Renal pelvis (tissue), 12 donors: ENCODE results near the gene ARSK. TPM values are rescaled to one million over a fixed set of nuclear protein-coding genes. Genes with fewer than 3 reads are reported as not detected.

Experiments used
- DNase-seq: peaks from one replicate; pipeline ENCODE4 v3.0.0-alpha.2; 2013
- long read RNA-seq, 16 experiments: transcript quantifications; one replicate each; lab custom pipeline, GENCODE V29; 2026
- polyA plus RNA-seq, 3 donors: library from polyadenylated mRNA; unstranded; fragments of 120-200 nt; gene quantifications; one replicate each; pipeline ENCODE4 v1.2.1, GENCODE V29; 2013; ENCODE audit not compliant: insufficient read length in 3 of 3

ARSK gene
- 10 to 100 TPM; 10.6 to 13.6 (median 11.7) TPM for polyA plus RNA-seq
- long read RNA-seq, donor 1, transcript ARSK-201 (8 exons, 3,354 nt), result major isoform, 5 of 19 reads
- long read RNA-seq, donor 1, partial matches to known transcripts, result 13 of 19 reads
- long read RNA-seq, donor 1, other reads (novel, unspliced or antisense), result 0 of 19 reads
- long read RNA-seq, donor 2, partial matches to known transcripts, result 13 of 14 reads
- long read RNA-seq, donor 2, other reads (novel, unspliced or antisense), result 0 of 14 reads
- long read RNA-seq, donor 3, partial matches to known transcripts, result 9 of 12 reads
- long read RNA-seq, donor 3, other reads (novel, unspliced or antisense), result 0 of 12 reads
- long read RNA-seq, donor 4, partial matches to known transcripts, result 10 of 12 reads
- long read RNA-seq, donor 4, other reads (novel, unspliced or antisense), result 0 of 12 reads
- long read RNA-seq, donor 5, result 0 reads
- long read RNA-seq, donor 6, partial matches to known transcripts, result 22 of 24 reads
- long read RNA-seq, donor 6, other reads (novel, unspliced or antisense), result 0 of 24 reads
- long read RNA-seq, donor 7, partial matches to known transcripts, result 0 of 5 reads
- long read RNA-seq, donor 7, other reads (novel, unspliced or antisense), result 0 of 5 reads
- long read RNA-seq, donor 8, partial matches to known transcripts, result 6 of 7 reads
- long read RNA-seq, donor 8, other reads (novel, unspliced or antisense), result 0 of 7 reads
- long read RNA-seq, donor 9, partial matches to known transcripts, result 5 of 8 reads
- long read RNA-seq, donor 9, other reads (novel, unspliced or antisense), result 0 of 8 reads
- long read RNA-seq, donor 10, partial matches to known transcripts, result 0 of 1 reads
- long read RNA-seq, donor 10, other reads (novel, unspliced or antisense), result 0 of 1 reads
- long read RNA-seq, donor 11, partial matches to known transcripts, result 0 of 3 reads
- long read RNA-seq, donor 11, other reads (novel, unspliced or antisense), result 0 of 3 reads
- long read RNA-seq, donor 12, partial matches to known transcripts, result 21 of 25 reads
- long read RNA-seq, donor 12, other reads (novel, unspliced or antisense), result 0 of 25 reads
- long read RNA-seq, donor 13, partial matches to known transcripts, result 15 of 15 reads
- long read RNA-seq, donor 13, other reads (novel, unspliced or antisense), result 0 of 15 reads
- long read RNA-seq, donor 14, partial matches to known transcripts, result 18 of 20 reads
- long read RNA-seq, donor 14, other reads (novel, unspliced or antisense), result 0 of 20 reads
- long read RNA-seq, donor 15, partial matches to known transcripts, result 18 of 23 reads
- long read RNA-seq, donor 15, other reads (novel, unspliced or antisense), result 0 of 23 reads
- long read RNA-seq, donor 16, partial matches to known transcripts, result 22 of 25 reads
- long read RNA-seq, donor 16, other reads (novel, unspliced or antisense), result 0 of 25 reads

- peak; percentile 99 for DNase-seq
Observed at GRCh38 chr5:95554647-95555548, at the start of gene ARSK, which contains the start of gene SKIC3. TSS of gene ARSK (plus strand) at chr5:95555101. CDS start at chr5:95555279, 178 bp downstream. TSS of gene SKIC3 (minus strand) at chr5:95554977. CDS start at chr5:95547150, 7,827 bp downstream.

- DNase-seq, result no peak
Observed at GRCh38 chr5:95508550-95508949, 46.4 kb upstream of the ARSK start.

- DNase-seq, result no peak
Observed at GRCh38 chr5:95511606-95512005, 43.3 kb upstream of the ARSK start.

GRCh38 chr5:95518417-95518816, 36.5 kb upstream of the ARSK start:
- DNase-seq, result no peak

GRCh38 chr5:95519151-95519550, 35.8 kb upstream of the ARSK start:
- DNase-seq, result no peak

- DNase-seq, result no peak
Observed at GRCh38 chr5:95519681-95520080, 35.2 kb upstream of the ARSK start.

- no peak for DNase-seq
Observed at GRCh38 chr5:95520206-95520605, 34.7 kb upstream of the ARSK start.

- DNase-seq, result no peak
Observed at GRCh38 chr5:95524423-95524822, 30.5 kb upstream of the ARSK start.

- DNase-seq, result no peak
Observed at GRCh38 chr5:95526871-95527270, 28.0 kb upstream of the ARSK start.

GRCh38 chr5:95528565-95528964, 26.3 kb upstream of the ARSK start:
- no peak for DNase-seq

- no peak for DNase-seq
Observed at GRCh38 chr5:95530416-95530815, 24.5 kb upstream of the ARSK start.

- DNase-seq, result no peak
Observed at GRCh38 chr5:95531491-95531890, 23.4 kb upstream of the ARSK start.

GRCh38 chr5:95532415-95532814, 22.5 kb upstream of the ARSK start:
- DNase-seq, result no peak

GRCh38 chr5:95533106-95533505, 21.8 kb upstream of the ARSK start:
- no peak for DNase-seq

- DNase-seq, result no peak
Observed at GRCh38 chr5:95533761-95534160, 21.1 kb upstream of the ARSK start.

GRCh38 chr5:95537501-95537900, 17.4 kb upstream of the ARSK start:
- no peak for DNase-seq

- DNase-seq, result peak; percentile 64
Observed at GRCh38 chr5:95543017-95543705, 11.7 kb upstream of the ARSK start.

- no peak for DNase-seq
Observed at GRCh38 chr5:95549030-95549429, 5.9 kb upstream of the ARSK start.

- DNase-seq, result no peak
Observed at GRCh38 chr5:95554331-95554646, 612 bp upstream of the ARSK start.

- DNase-seq, result peak; percentile 7
Observed at GRCh38 chr5:95555553-95555952, 652 bp downstream of the ARSK start.
